B cell (primary cell): ENCODE results near the gene NINL. TPM values are rescaled to one million over a fixed set of nuclear protein-coding genes. Genes with fewer than 3 reads are reported as not detected.
"Not testable (repeated sequence)": the region's sequence is repeated elsewhere in the genome, so short reads cannot be mapped to it uniquely, and the experiment has no call there.

Source experiments
- ATAC-seq: fragments of 200-7000 bp; cut with Tn5 transposase; one replicate; pipeline ENCODE4 v1.10.0; 2021; ENCODE audit warnings: low read depth, mild to moderate bottlenecking, moderate number of reproducible peaks, moderate library complexity
- CTCF ChIA-PET: fragments of 350-600 bp; sonication (Branson Sonifier 250); formaldehyde crosslinking; loops from one replicate; lab custom pipeline; 2021; ENCODE audit warnings: antibody characterized with exemption, inconsistent platforms; lab: Charles Lee
- POLR2A ChIA-PET: fragments of 350-600 bp; sonication (Branson Sonifier 250); formaldehyde crosslinking; loops from one replicate; lab custom pipeline; 2021; ENCODE audit warnings: antibody characterized with exemption; lab: Charles Lee
- DNase-seq: peaks from one replicate; pipeline ENCODE4 v3.0.0; 2013
- H2AFZ ChIP-seq: 2 replicates; pipeline ENCODE4 v1.6.1; 2012; ENCODE audit warnings: mild to moderate bottlenecking, low read depth, low read length; ENCODE audit not compliant: insufficient read depth, poor library complexity, severe bottlenecking
- H3K27ac ChIP-seq, 2 donors: 1 replicate in 1 of 2; 2 replicates in 1 of 2; pipeline ENCODE4 v1.5.1; 2012 to 2013; ENCODE audit warnings: low read length in 2 of 2, mild to moderate bottlenecking in 2 of 2, moderate library complexity in 1 of 2
- H3K27me3 ChIP-seq, 4 experiments: fragments of 200-600 bp in 1 of 4; sonication (generic) in 1 of 4; replicated peaks in 1 of 4; 1 replicate in 2 of 4; 2 replicates in 2 of 4; pipeline versions ENCODE4 v1.6.1 to v1.7.0; 2013 to 2016; ENCODE audit warnings: low read length in 3 of 4, mild to moderate bottlenecking in 2 of 4, mixed read lengths in 1 of 4, moderate library complexity in 1 of 4; ENCODE audit not compliant: insufficient read depth in 4 of 4, control insufficient read depth in 3 of 4; ENCODE audit errors: control extremely low read depth in 1 of 4
- H3K36me3 ChIP-seq, 2 experiments: replicated peaks in 1 of 2; 1 replicate in 1 of 2; 2 replicates in 1 of 2; pipeline versions ENCODE4 v1.6.1 to v1.7.1; 2013; ENCODE audit warnings: low read length in 1 of 2; ENCODE audit not compliant: insufficient read depth in 2 of 2, control insufficient read depth in 1 of 2; ENCODE audit errors: control extremely low read depth in 1 of 2, extremely low read depth in 1 of 2
- H3K4me1 ChIP-seq, 2 donors: fragments of 200-600 bp in 1 of 2; sonication (generic) in 1 of 2; 1 replicate in 1 of 2; 2 replicates in 1 of 2; pipeline versions ENCODE4 v1.5.1 to v1.6.1; 2013 to 2017; ENCODE audit warnings: low read length in 2 of 2; ENCODE audit not compliant: control insufficient read depth in 2 of 2, insufficient read depth in 2 of 2
- H3K4me2 ChIP-seq: replicated peaks from 2 replicates; pipeline ENCODE3; 2012; ENCODE audit warnings: mild to moderate bottlenecking, low read depth, low read length; ENCODE audit not compliant: poor library complexity, severe bottlenecking
- H3K4me3 ChIP-seq, 5 experiments: fragments of 200-600 bp in 1 of 5; sonication (generic) in 1 of 5; 1 replicate in 3 of 5; 2 replicates in 2 of 5; pipeline versions ENCODE4 v1.5.1 to v1.7.0; 2011 to 2016; ENCODE audit warnings: low read length in 4 of 5, mild to moderate bottlenecking in 4 of 5, low read depth in 2 of 5, control low read depth in 1 of 5, moderate library complexity in 1 of 5; ENCODE audit not compliant: insufficient read depth in 1 of 5; ENCODE audit errors: control extremely low read depth in 1 of 5, extremely low read depth in 1 of 5
- H3K79me2 ChIP-seq: fragments of 200-600 bp; sonication (generic); one replicate; pipeline ENCODE4 v1.6.0; 2016; ENCODE audit warnings: low read length; ENCODE audit not compliant: control insufficient read depth, insufficient read depth
- H3K9ac ChIP-seq: fragments of 200-600 bp; sonication (generic); 2 replicates; pipeline ENCODE4 v1.6.1; 2017; ENCODE audit warnings: mild to moderate bottlenecking, low read length, moderate library complexity
- H3K9me3 ChIP-seq, 3 donors: one replicate each; pipeline versions ENCODE4 v1.6.1 to v1.7.1; 2013; ENCODE audit warnings: low read length in 2 of 3; ENCODE audit not compliant: control insufficient read depth in 2 of 3, insufficient read depth in 1 of 3; ENCODE audit errors: control extremely low read depth in 1 of 3
- H4K20me1 ChIP-seq: 2 replicates; pipeline ENCODE4 v1.6.0; 2012; ENCODE audit warnings: mild to moderate bottlenecking, low read length; ENCODE audit not compliant: insufficient read depth, control insufficient read depth, poor library complexity, severe bottlenecking
- H3K27ac Mint-ChIP-seq: one replicate; pipeline ENCODE4 v1.8.0; 2021; ENCODE audit warnings: mixed read lengths
- H3K27me3 Mint-ChIP-seq: one replicate; pipeline ENCODE4 v1.8.0; 2021; ENCODE audit warnings: mixed read lengths
- H3K4me1 Mint-ChIP-seq: one replicate; pipeline ENCODE4 v1.8.0; 2021; ENCODE audit warnings: mixed read lengths
- H3K4me3 Mint-ChIP-seq: one replicate; pipeline ENCODE4 v1.8.0; 2021; ENCODE audit warnings: mixed read lengths
- H3K9me3 Mint-ChIP-seq: one replicate; pipeline ENCODE4 v1.8.0; 2022; ENCODE audit warnings: mixed read lengths; ENCODE audit not compliant: insufficient read depth
- EZH2 ChIP-seq: IDR thresholded peaks from 2 replicates; pipeline ENCODE4 v1.6.1; 2012; ENCODE audit warnings: borderline replicate concordance, low read depth, mild to moderate bottlenecking, moderate library complexity, low read length; ENCODE audit not compliant: insufficient read depth, poor library complexity, severe bottlenecking
- WGBS: methylation state at CpG from one replicate; pipeline ENCODE4 v1.1.5; 2013; ENCODE audit warnings: missing lambda C conversion rate; ENCODE audit not compliant: insufficient coverage; 5-methylcytosine and 5-hydroxymethylcytosine counted together
- intact Hi-C: fragments of 100-400 bp; cut with micrococcal nuclease; formaldehyde crosslinking; loops from one replicate; pipeline ENCODE4 v1.10.0; 2022
- polyA plus RNA-seq: library from polyadenylated mRNA; depleted of rRNA; stranded (reverse); fragments of >200 nt; gene quantifications from 2 replicates; pipeline ENCODE4 v1.2.3, GENCODE V29; 2012
- total RNA-seq, 2 donors: library from RNA; stranded (reverse); fragments of 120-200 nt in 1 of 2; gene quantifications; 1 replicate in 1 of 2; 2 replicates in 1 of 2; pipeline versions ENCODE4 v1.2.3 to v1.2.4, GENCODE V29; 2013 to 2022
- TF ChIP-seq, protein P1 (sequence below): fragments of 200-600 bp; IDR thresholded peaks from one replicate; pipeline ENCODE4 v1.8.0; 2022; ENCODE audit warnings: antibody characterized with exemption, mild to moderate bottlenecking

Gene NINL
- total and polyA plus RNA-seq, 2 donors (not counting 1 experiment from before 2014, with no cell fraction given), result 1.8 to 5.5 TPM

DNA sequence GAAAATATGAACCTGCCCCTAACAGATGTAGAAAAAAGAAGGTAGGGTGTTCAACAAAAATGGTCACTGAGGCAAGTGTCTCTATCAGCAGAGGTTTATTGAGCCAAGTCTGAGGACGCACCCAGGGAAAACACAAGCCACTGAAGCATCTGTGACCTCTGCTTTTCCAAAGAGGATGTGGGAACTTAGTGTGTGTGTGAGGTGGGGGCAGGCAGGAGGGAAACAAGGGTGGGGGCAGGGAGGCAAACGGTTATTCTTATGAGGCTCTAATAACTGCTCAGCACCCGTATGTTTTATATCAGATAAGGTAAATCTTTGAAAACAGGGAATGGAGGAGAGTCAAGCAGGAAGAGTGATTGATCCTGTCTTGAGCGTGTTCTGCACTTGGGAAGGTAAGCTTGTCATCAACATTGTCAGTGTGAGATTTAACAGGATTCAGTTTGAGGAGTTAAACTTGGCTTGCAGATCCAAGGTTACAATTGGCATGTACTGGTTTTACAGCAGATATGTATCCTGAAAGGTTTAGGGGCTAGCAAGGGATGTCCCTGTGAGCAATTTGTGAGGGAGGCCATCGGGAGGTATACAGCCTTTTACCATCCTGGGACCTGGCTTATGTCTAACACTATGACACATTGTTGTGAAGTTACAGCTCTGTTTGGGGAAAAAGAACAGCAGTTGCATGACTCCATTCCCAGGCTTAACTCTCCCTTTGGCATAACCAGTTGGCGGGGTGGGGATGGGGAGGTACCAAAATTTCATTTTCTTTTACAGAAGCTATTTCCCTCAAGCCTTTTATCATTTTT lies 33.7 kb downstream of the NINL start:
- H2AFZ ChIP-seq, result no peak overlapping the region
- DNase-seq (no peak), ATAC-seq (no peak)
- no peaks in the 10 kb centered on the region for H3K9me3 Mint-ChIP-seq
- H3K4me1 ChIP-seq, result no peaks in the 10 kb centered on the region
- H3K4me1 Mint-ChIP-seq, result no peaks in the 10 kb centered on the region
- H3K9ac ChIP-seq, result no peak overlapping the region
- H4K20me1 ChIP-seq, result no peaks in the 10 kb centered on the region
- WGBS, result 76% methylated on average over 4 of the region's 6 CpGs
- no peaks in the 10 kb centered on the region for H3K79me2 ChIP-seq
- H3K27ac ChIP-seq, result no peak overlapping the region
- POLR2A ChIA-PET, result no interaction called here
- no peak overlapping the region for H3K4me3 Mint-ChIP-seq
- H3K27me3 ChIP-seq, result no peaks in the 10 kb centered on the region
- TF ChIP-seq EZH2, result no peak
- TF ChIP-seq, protein P1, sequence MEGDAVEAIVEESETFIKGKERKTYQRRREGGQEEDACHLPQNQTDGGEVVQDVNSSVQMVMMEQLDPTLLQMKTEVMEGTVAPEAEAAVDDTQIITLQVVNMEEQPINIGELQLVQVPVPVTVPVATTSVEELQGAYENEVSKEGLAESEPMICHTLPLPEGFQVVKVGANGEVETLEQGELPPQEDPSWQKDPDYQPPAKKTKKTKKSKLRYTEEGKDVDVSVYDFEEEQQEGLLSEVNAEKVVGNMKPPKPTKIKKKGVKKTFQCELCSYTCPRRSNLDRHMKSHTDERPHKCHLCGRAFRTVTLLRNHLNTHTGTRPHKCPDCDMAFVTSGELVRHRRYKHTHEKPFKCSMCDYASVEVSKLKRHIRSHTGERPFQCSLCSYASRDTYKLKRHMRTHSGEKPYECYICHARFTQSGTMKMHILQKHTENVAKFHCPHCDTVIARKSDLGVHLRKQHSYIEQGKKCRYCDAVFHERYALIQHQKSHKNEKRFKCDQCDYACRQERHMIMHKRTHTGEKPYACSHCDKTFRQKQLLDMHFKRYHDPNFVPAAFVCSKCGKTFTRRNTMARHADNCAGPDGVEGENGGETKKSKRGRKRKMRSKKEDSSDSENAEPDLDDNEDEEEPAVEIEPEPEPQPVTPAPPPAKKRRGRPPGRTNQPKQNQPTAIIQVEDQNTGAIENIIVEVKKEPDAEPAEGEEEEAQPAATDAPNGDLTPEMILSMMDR, result no peak
- H3K27ac Mint-ChIP-seq, result no peak overlapping the region
- no peaks in the 10 kb centered on the region for H3K9me3 ChIP-seq
- CTCF ChIA-PET, result no interaction called here
- intact Hi-C loops, result no loop called here
- H3K27me3 Mint-ChIP-seq, result peaks cover 10% of the 10 kb centered on the region
- no peak overlapping the region for H3K4me2 ChIP-seq
- H3K36me3 ChIP-seq, result no peaks in the 10 kb centered on the region
- no peak overlapping the region for H3K4me3 ChIP-seq

DNA sequence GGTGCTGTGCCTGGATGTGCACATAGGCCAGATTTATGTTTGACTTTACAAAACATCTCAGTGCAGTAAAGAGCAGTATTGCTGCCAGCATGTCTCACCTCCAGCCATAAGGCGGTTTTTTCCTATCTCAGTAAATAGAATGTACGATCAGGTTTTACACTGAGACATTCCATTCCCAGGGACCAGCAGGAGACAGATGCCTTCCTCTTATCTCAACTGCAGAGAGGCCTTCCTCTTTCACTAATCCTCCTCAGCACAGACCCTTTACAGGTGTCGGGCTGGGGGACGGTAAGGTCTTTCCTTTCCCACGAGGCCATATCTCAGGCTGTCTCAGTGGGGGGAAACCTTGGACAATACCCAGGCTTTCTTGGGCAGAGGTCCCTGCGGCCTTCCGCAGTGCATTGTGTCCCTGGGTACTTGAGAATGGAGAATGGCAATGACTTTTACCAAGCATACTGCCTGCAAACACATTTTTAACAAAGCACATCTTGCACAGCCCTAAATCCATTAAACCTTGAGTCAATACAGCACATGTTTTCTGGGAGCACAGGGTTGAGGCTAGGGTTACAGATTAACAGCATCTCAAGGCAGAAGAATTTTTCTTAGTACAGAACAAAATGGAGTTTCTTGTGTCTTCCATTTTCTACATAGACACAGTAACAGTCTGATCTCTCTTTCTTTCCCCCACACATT lies 34.5 kb downstream of the NINL start:
- H2AFZ ChIP-seq, H3K9ac ChIP-seq, H3K4me1 Mint-ChIP-seq, H3K4me3 Mint-ChIP-seq, CTCF ChIA-PET, H3K27ac Mint-ChIP-seq, H3K4me3 ChIP-seq, intact Hi-C loops, H4K20me1 ChIP-seq, H3K36me3 ChIP-seq, H3K4me1 ChIP-seq, H3K9me3 ChIP-seq, ATAC-seq, POLR2A ChIA-PET, H3K27ac ChIP-seq, H3K79me2 ChIP-seq, H3K9me3 Mint-ChIP-seq, H3K27me3 Mint-ChIP-seq, H3K27me3 ChIP-seq, H3K4me2 ChIP-seq, DNase-seq: not testable (repeated sequence)
- 67% methylated on average over 2 of the region's 7 CpGs for WGBS
